Effector memory CD4-positive, alpha-beta T cell (primary cell): ENCODE results near the gene USP31.

Experiments used
- DNase-seq, 3 donors: peaks; one replicate each; pipeline ENCODE4 v3.0.0-alpha.2; 2020
- H3K27ac ChIP-seq: 2 replicates; pipeline ENCODE4 v1.7.0; 2013; ENCODE audit warnings: mild to moderate bottlenecking, low read length, moderate library complexity; ENCODE audit not compliant: insufficient read depth, poor library complexity, severe bottlenecking
- H3K27me3 ChIP-seq: replicated peaks from 2 replicates; pipeline ENCODE4 v1.7.0; 2013; ENCODE audit warnings: mild to moderate bottlenecking, low read length; ENCODE audit not compliant: insufficient read depth, control insufficient read depth, poor library complexity, severe bottlenecking
- H3K36me3 ChIP-seq: 2 replicates; pipeline ENCODE4 v1.7.0; 2013; ENCODE audit warnings: mild to moderate bottlenecking, low read length, moderate library complexity; ENCODE audit not compliant: control insufficient read depth, insufficient read depth
- H3K4me1 ChIP-seq: 2 replicates; pipeline ENCODE4 v1.7.0; 2013; ENCODE audit warnings: low read length, mild to moderate bottlenecking; ENCODE audit not compliant: control insufficient read depth, insufficient read depth, poor library complexity, severe bottlenecking
- H3K4me3 ChIP-seq: 2 replicates; pipeline ENCODE4 v1.7.0; 2013; ENCODE audit warnings: low read length, low read depth, mild to moderate bottlenecking; ENCODE audit not compliant: insufficient read depth, poor library complexity, severe bottlenecking
- H3K9me3 ChIP-seq: 2 replicates; pipeline ENCODE4 v1.7.0; 2013; ENCODE audit warnings: mild to moderate bottlenecking, low read length, moderate library complexity; ENCODE audit not compliant: control insufficient read depth

The USP31 gene

DNA sequence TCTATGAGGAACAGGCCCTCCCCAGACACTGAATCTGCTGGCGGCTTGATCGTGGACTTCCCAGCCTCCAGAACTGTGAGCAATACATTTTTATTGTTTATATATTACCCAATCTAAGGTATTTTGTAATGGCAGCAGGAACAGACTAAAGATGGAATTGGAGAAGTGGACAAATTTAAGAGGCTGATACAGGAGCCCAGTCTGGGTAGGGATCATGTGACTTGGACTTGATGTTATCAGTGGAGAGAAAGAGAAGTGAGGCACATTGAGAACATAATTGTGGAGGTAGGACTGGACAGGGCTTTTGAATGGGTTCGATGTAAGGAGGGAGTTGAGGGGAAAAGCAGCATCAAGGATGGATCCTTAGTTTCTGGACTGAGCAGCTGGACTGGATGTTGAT lies 93.8 kb downstream of the USP31 start:
- Histone ChIP-seq H3K4me3 (no peak overlapping the region), H3K9me3 (no peaks in the 10 kb centered on the region), H3K36me3 (no peaks in the 10 kb centered on the region), H3K27me3 (peaks cover 6% of the 10 kb centered on the region), H3K4me1 (no peaks in the 10 kb centered on the region), H3K27ac (no peak overlapping the region)
- no peak for DNase-seq

- no peak for DNase-seq
These were observed 96.2 kb downstream of the USP31 start for GRCh38 chr16:23052908-23053580.

GRCh38 chr16:23052221-23052620 lies 97.0 kb downstream of the USP31 start:
- H3K27ac ChIP-seq: no peak overlapping the region
- H3K9me3 ChIP-seq: no peaks in the 10 kb centered on the region
- no peak for DNase-seq
- H3K27me3 ChIP-seq: peaks cover 6% of the 10 kb centered on the region
- H3K36me3 ChIP-seq: no peaks in the 10 kb centered on the region
- no peaks in the 10 kb centered on the region for H3K4me1 ChIP-seq
- H3K4me3 ChIP-seq: no peak overlapping the region

More at GRCh38 chr16:23052908-23053580, 96.2 kb downstream of the USP31 start:
- Histone ChIP-seq H3K36me3 (no peaks in the 10 kb centered on the region), H3K27me3 (peaks cover 6% of the 10 kb centered on the region), H3K9me3 (no peaks in the 10 kb centered on the region), H3K27ac (no peak overlapping the region), H3K4me3 (no peak overlapping the region), H3K4me1 (no peaks in the 10 kb centered on the region)

DNA sequence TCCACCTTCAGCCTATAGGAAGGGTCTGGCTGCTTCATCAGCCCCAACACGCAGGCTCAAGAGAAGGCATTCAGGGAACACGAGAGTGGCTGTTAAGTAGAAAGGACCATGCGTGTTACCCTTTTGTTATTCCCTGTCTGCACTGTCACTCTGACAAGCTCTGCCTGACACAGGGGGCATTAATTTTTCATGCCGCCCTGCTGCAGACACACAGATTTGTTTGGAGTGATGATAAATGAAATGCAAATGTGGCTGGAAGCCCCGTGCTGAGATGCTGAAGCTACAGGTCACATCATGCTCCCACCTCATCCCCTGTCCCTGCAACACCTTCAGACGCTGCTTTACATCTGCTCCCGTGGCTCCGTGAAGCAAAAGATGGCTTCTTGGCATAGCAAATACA lies 97.7 kb downstream of the USP31 start:
- no peaks in the 10 kb centered on the region for H3K9me3 ChIP-seq
- H3K36me3 ChIP-seq: no peaks in the 10 kb centered on the region
- H3K27ac ChIP-seq: no peak overlapping the region
- peaks cover 6% of the 10 kb centered on the region for H3K27me3 ChIP-seq
- no peak for DNase-seq
- H3K4me3 ChIP-seq: no peak overlapping the region
- no peaks in the 10 kb centered on the region for H3K4me1 ChIP-seq

- no peak overlapping the region for H3K4me3 ChIP-seq
- peaks cover 6% of the 10 kb centered on the region for H3K27me3 ChIP-seq
- no peaks in the 10 kb centered on the region for H3K4me1 ChIP-seq
- no peaks in the 10 kb centered on the region for H3K9me3 ChIP-seq
- no peaks in the 10 kb centered on the region for H3K36me3 ChIP-seq
- no peak overlapping the region for H3K27ac ChIP-seq
- no peak for DNase-seq
These were observed 101.1 kb downstream of the USP31 start for GRCh38 chr16:23048164-23048563.

DNA sequence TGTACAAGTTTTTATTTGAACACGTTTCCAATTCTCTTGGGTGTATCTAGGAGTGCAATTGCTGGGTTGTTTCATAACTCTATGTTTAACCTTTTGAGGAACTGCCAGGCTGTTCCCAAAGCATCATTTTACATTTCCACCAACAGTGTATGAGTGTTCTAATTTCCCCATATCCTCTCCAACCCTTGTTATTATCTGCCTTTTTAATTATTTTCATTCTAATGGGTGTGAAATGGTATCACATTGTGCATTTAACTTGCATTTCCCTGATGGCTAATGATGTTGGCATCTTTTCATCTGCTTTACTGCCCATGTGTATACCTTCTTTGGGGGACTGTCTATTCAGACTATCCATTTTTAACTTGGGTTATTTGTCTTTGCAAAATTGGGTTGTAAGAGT lies 104.2 kb downstream of the USP31 start:
- DNase-seq: no peak
- no peaks in the 10 kb centered on the region for H3K36me3 ChIP-seq

DNA sequence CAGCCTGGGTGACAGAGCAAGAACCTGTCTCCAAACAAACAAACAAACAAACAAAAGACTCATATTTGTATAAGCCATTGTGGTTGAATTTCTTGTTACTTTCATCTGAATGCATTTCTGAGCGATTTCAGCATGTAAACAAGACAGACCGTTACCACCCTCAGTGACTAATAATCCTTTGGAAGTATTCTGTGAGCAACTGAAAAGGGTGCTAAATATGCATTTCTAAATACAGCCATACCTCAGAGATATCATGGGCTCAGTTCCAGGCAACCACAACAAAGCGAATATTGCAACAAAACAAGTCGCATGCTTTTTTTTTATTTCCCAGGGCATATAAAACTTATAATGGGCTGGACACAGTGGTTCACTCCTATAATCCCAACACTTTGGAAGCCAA lies 109.0 kb downstream of the USP31 start:
- no peak for DNase-seq
- no peaks in the 10 kb centered on the region for H3K9me3 ChIP-seq
- no peaks in the 10 kb centered on the region for H3K36me3 ChIP-seq
- H3K4me3 ChIP-seq: no peak overlapping the region
- no peaks in the 10 kb centered on the region for H3K27me3 ChIP-seq
- H3K4me1 ChIP-seq: no peaks in the 10 kb centered on the region
- H3K27ac ChIP-seq: no peak overlapping the region

More for the DNA sequence above, 104.2 kb downstream of the USP31 start:
- H3K9me3 ChIP-seq: no peaks in the 10 kb centered on the region
- no peaks in the 10 kb centered on the region for H3K27me3 ChIP-seq
- no peaks in the 10 kb centered on the region for H3K4me1 ChIP-seq
- H3K27ac ChIP-seq: no peak overlapping the region
- no peak overlapping the region for H3K4me3 ChIP-seq

DNA sequence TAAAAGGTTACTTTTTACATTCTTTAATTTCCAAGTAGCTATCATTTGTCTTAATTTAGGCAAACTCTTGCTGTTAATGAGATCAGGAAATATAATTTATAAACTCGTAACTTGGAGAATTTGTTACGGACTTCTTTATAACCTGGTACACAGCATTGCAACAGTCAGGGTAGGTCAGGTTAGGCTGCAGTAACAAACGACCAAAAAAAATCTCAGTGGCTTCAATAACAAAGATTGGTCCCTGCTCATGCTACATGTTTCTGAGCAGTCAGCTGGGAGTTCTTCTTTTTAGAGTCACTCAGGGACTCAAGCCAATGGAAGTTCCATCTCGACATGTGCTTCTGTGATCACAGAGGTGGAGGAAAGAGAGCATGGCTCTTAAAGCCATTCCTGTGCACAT lies 110.1 kb downstream of the USP31 start:
- no peak for DNase-seq
- Histone ChIP-seq H3K4me1 (no peaks in the 10 kb centered on the region), H3K27me3 (no peaks in the 10 kb centered on the region), H3K36me3 (no peaks in the 10 kb centered on the region), H3K4me3 (no peak overlapping the region), H3K9me3 (no peaks in the 10 kb centered on the region), H3K27ac (no peak overlapping the region)

- Histone ChIP-seq H3K27me3 (no peaks in the 10 kb centered on the region), H3K4me3 (no peak overlapping the region), H3K4me1 (no peaks in the 10 kb centered on the region), H3K9me3 (no peaks in the 10 kb centered on the region), H3K27ac (no peak overlapping the region), H3K36me3 (no peaks in the 10 kb centered on the region)
- no peak for DNase-seq
These were observed 114.0 kb downstream of the USP31 start for GRCh38 chr16:23035240-23035639.

DNA sequence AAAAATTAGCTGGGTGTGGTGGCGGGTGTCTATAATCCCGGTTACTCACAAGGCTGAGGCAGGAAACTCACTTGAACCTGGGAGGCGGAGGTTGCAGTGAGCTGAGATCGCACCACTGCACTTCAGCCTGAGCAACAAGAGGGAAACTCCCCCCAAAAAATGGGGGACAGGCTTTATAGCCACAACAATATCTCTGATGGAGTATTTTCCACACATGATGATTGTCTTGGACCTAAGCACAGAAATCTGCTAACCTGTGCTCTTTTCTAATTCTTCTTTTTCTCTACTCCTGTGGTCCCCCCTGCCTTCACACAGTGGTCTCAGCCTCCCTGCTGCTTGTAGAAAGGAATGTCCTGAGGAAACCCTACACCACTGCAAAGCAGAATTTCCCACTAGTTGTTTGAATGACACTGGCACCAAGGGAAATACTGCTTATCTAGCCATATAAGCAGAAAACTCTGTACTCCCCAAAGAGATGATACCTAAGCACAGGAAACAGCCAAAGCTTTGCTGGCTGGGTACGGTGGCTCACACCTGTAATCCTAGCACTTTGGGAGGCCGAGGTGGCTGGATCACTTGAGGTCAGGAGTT lies 117.6 kb downstream of the USP31 start:
- no peak overlapping the region for H3K4me3 ChIP-seq
- DNase-seq: no peak
- no peaks in the 10 kb centered on the region for H3K36me3 ChIP-seq
- H3K27ac ChIP-seq: no peak overlapping the region
- no peaks in the 10 kb centered on the region for H3K27me3 ChIP-seq
- no peaks in the 10 kb centered on the region for H3K4me1 ChIP-seq
- H3K9me3 ChIP-seq: no peaks in the 10 kb centered on the region
